Neural cell (in vitro differentiated cells): ENCODE results near the gene PXDN. TPM values are rescaled to one million over a fixed set of nuclear protein-coding genes. Genes with fewer than 3 reads are reported as not detected.

Source experiments
- H2AFZ ChIP-seq: fragments of 200-600, 300-800 bp; sonication (generic), shearing (Covaris generic); 2 replicates; pipeline ENCODE4 v1.6.0; 2014; ENCODE audit warnings: low read depth, mild to moderate bottlenecking, antibody characterized with exemption, low read length, moderate library complexity
- H3F3A ChIP-seq: fragments of 200-600 bp; shearing (Covaris generic); 2 replicates; pipeline ENCODE4 v1.6.1; 2016; ENCODE audit warnings: mild to moderate bottlenecking, moderate library complexity, mixed read lengths, antibody characterized with exemption, low read length; ENCODE audit not compliant: insufficient read depth, poor library complexity, severe bottlenecking
- H3K27ac ChIP-seq: fragments of 200-600, 300-800 bp; sonication (generic), shearing (Covaris generic); 2 replicates; pipeline ENCODE4 v1.5.1; 2014; ENCODE audit warnings: mild to moderate bottlenecking, low read length, moderate library complexity
- H3K27me3 ChIP-seq: fragments of 300-800, 200-600 bp; sonication (generic), shearing (Covaris generic); 2 replicates; pipeline ENCODE4 v1.6.0; 2014; ENCODE audit warnings: mild to moderate bottlenecking, low read depth, low read length, moderate library complexity; ENCODE audit not compliant: insufficient read depth
- H3K36me3 ChIP-seq: fragments of 300-800, 200-600 bp; sonication (generic), shearing (Covaris generic); 2 replicates; pipeline ENCODE4 v1.5.1; 2014; ENCODE audit warnings: mild to moderate bottlenecking, antibody characterized with exemption, low read length, moderate library complexity; ENCODE audit not compliant: insufficient read depth
- H3K4me2 ChIP-seq: fragments of 300-800, 200-600 bp; sonication (generic), shearing (Covaris generic); 2 replicates; pipeline ENCODE4 v1.6.0; 2014; ENCODE audit warnings: mild to moderate bottlenecking, low read length
- H3K4me3 ChIP-seq: fragments of 300-800, 200-600 bp; sonication (generic), shearing (Covaris generic); 2 replicates; pipeline ENCODE4 v1.5.1; 2014; ENCODE audit warnings: mild to moderate bottlenecking, low read length, moderate library complexity
- H3K79me2 ChIP-seq: fragments of 200-600 bp; shearing (Covaris generic); replicated peaks from 2 replicates; pipeline ENCODE4 v1.6.0; 2014; ENCODE audit warnings: mild to moderate bottlenecking, low read length, moderate library complexity; ENCODE audit not compliant: insufficient read depth
- H3K9ac ChIP-seq: fragments of 300-800, 200-600 bp; sonication (generic), shearing (Covaris generic); 2 replicates; pipeline ENCODE4 v1.6.1; 2016; ENCODE audit warnings: mild to moderate bottlenecking, low read length, mixed read lengths
- H3K9me2 ChIP-seq: fragments of 200-600 bp; shearing (Covaris generic); 2 replicates; pipeline ENCODE4 v1.6.1; 2016; ENCODE audit warnings: mild to moderate bottlenecking, low read length, mixed read lengths; ENCODE audit not compliant: insufficient read depth
- H3K9me3 ChIP-seq: fragments of 200-600, 300-800 bp; sonication (generic), shearing (Covaris generic); 2 replicates; pipeline ENCODE4 v1.6.1; 2016; ENCODE audit warnings: mild to moderate bottlenecking, mixed run types, low read length, moderate library complexity, mixed read lengths
- H4K20me1 ChIP-seq: fragments of 200-600 bp; shearing (Covaris generic); 2 replicates; pipeline ENCODE4 v1.6.1; 2016; ENCODE audit warnings: mild to moderate bottlenecking, mixed run types; ENCODE audit not compliant: insufficient read depth
- CTCF ChIP-seq: fragments of 450-650 bp; IDR thresholded peaks from 2 replicates; pipeline ENCODE4 v1.5.1; 2014; ENCODE audit warnings: antibody characterized with exemption, mild to moderate bottlenecking, moderate library complexity; ENCODE audit not compliant: poor library complexity, severe bottlenecking
- EP300 ChIP-seq: fragments of 450-650 bp; conservative IDR thresholded peaks from 2 replicates; pipeline ENCODE4 v1.6.1; 2014; ENCODE audit warnings: antibody characterized with exemption, mild to moderate bottlenecking, moderate library complexity; ENCODE audit not compliant: poor library complexity, severe bottlenecking
- EZH2 ChIP-seq: fragments of 200-600, 300-800 bp; shearing (Covaris generic), sonication (generic); IDR thresholded peaks from 2 replicates; pipeline ENCODE4 v1.6.1; 2014; ENCODE audit warnings: antibody characterized with exemption, low read length, borderline replicate concordance, mild to moderate bottlenecking; ENCODE audit not compliant: insufficient read depth, poor library complexity, severe bottlenecking
- MXI1 ChIP-seq: fragments of 450-650 bp; conservative IDR thresholded peaks from 2 replicates; pipeline ENCODE4 v1.6.1; 2014; ENCODE audit warnings: antibody characterized with exemption, mild to moderate bottlenecking; ENCODE audit not compliant: poor library complexity, severe bottlenecking
- POLR2AphosphoS5 ChIP-seq: IDR thresholded peaks from 2 replicates; pipeline ENCODE4 v1.6.1; 2012
- RAD21 ChIP-seq: fragments of 450-650 bp; conservative IDR thresholded peaks from 2 replicates; pipeline ENCODE4 v1.6.1; 2014; ENCODE audit warnings: antibody characterized with exemption, mild to moderate bottlenecking, moderate library complexity
- SMC3 ChIP-seq: fragments of 450-650 bp; conservative IDR thresholded peaks from 2 replicates; pipeline ENCODE4 v1.6.1; 2014; ENCODE audit warnings: antibody characterized with exemption, mild to moderate bottlenecking, moderate library complexity; ENCODE audit not compliant: poor library complexity
- TAF1 ChIP-seq: IDR thresholded peaks from 2 replicates; pipeline ENCODE4 v1.6.1; 2012; ENCODE audit warnings: low read depth
- polyA plus RNA-seq: library from polyadenylated mRNA; depleted of rRNA; stranded (reverse); fragments of >200 nt; gene quantifications from 2 replicates; pipeline ENCODE4 v1.2.3, GENCODE V29; 2014
- TF ChIP-seq, protein P1 (sequence below): IDR thresholded peaks from 2 replicates; pipeline ENCODE4 v1.6.1; 2012; ENCODE audit warnings: borderline replicate concordance

The PXDN gene
- polyA plus RNA-seq, 1 donor from 2014 or later: 181 TPM

GRCh38 chr2:1585635-1586034 is 158.7 kb downstream of the PXDN start:
- Histone ChIP-seq H3K9ac (no peak overlapping the region), H3K9me3 (no peaks in the 10 kb centered on the region), H3K79me2 (no peaks in the 10 kb centered on the region), H3K27ac (no peak overlapping the region), H3K4me2 (no peak overlapping the region), H4K20me1 (no peaks in the 10 kb centered on the region), H3K36me3 (no peaks in the 10 kb centered on the region), H3K4me3 (no peak overlapping the region), H3K9me2 (no peaks in the 10 kb centered on the region), H2AFZ (no peak overlapping the region), H3F3A (no peaks in the 10 kb centered on the region), H3K27me3 (no peaks in the 10 kb centered on the region)
- no peak for TF ChIP-seq MXI1
- no peak for TF ChIP-seq RAD21
- no peak for TF ChIP-seq EP300

DNA sequence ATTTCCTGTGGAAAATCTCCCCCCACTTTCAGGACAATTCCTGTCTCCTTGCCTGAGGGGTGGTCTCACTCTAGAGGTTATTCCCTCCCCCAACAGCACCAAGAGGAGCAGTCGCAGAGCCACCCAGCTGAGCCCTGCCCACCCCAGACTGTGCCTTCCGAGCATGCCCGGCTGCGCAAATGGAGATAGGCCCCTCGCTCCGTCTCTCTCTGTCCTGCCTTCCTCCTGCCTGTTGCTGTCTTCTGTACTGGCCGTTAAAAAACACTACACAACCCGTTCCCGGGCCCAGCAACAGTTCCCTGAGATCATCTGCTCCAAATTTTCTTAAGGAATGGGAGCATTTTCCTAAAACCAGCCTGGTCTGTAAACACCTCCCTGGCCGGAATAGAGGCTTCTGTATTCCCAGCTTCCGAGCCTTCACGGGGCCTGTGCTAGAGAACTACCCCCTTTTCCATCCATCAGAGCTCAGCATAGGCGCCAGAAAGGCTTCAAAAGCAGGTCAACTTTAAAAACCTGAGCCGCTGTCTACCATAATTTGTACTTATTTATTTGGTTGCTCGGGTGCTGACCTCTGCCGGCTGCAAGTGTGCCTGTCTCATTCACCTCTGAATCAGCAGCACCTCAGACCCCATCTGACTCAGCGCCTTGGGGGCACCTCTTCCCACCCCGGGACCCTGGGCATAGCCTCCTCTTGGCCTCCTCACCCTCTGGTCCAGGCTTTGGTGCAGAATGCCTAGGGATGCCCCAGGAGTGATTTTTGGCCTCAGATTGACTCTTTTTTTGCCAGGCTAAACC is 159.4 kb downstream of the PXDN start:
- no peaks in the 10 kb centered on the region for H3K79me2 ChIP-seq
- H3K4me2 ChIP-seq: no peak overlapping the region
- H3F3A ChIP-seq: no peaks in the 10 kb centered on the region
- TF ChIP-seq MXI1 (no peak), TAF1 (no peak), CTCF (no peak), SMC3 (no peak), EZH2 (no peak), POLR2AphosphoS5 (no peak), RAD21 (no peak), EP300 (no peak)
- TF ChIP-seq, protein P1, sequence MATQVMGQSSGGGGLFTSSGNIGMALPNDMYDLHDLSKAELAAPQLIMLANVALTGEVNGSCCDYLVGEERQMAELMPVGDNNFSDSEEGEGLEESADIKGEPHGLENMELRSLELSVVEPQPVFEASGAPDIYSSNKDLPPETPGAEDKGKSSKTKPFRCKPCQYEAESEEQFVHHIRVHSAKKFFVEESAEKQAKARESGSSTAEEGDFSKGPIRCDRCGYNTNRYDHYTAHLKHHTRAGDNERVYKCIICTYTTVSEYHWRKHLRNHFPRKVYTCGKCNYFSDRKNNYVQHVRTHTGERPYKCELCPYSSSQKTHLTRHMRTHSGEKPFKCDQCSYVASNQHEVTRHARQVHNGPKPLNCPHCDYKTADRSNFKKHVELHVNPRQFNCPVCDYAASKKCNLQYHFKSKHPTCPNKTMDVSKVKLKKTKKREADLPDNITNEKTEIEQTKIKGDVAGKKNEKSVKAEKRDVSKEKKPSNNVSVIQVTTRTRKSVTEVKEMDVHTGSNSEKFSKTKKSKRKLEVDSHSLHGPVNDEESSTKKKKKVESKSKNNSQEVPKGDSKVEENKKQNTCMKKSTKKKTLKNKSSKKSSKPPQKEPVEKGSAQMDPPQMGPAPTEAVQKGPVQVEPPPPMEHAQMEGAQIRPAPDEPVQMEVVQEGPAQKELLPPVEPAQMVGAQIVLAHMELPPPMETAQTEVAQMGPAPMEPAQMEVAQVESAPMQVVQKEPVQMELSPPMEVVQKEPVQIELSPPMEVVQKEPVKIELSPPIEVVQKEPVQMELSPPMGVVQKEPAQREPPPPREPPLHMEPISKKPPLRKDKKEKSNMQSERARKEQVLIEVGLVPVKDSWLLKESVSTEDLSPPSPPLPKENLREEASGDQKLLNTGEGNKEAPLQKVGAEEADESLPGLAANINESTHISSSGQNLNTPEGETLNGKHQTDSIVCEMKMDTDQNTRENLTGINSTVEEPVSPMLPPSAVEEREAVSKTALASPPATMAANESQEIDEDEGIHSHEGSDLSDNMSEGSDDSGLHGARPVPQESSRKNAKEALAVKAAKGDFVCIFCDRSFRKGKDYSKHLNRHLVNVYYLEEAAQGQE: no peak
- no peaks in the 10 kb centered on the region for H4K20me1 ChIP-seq
- no peak overlapping the region for H3K9ac ChIP-seq
- H2AFZ ChIP-seq: no peak overlapping the region
- H3K27ac ChIP-seq: no peak overlapping the region
- H3K36me3 ChIP-seq: no peaks in the 10 kb centered on the region
- H3K9me2 ChIP-seq: no peaks in the 10 kb centered on the region
- H3K4me3 ChIP-seq: no peak overlapping the region
- no peaks in the 10 kb centered on the region for H3K27me3 ChIP-seq
- no peaks in the 10 kb centered on the region for H3K9me3 ChIP-seq
